ENCODE results near the gene TFRC. TPM values are rescaled to one million over a fixed set of nuclear protein-coding genes. Genes with fewer than 3 reads are reported as not detected.
"Not testable (repeated sequence)": the region's sequence is repeated elsewhere in the genome, so short reads cannot be mapped to it uniquely, and the experiment has no call there.

Gene TFRC
- total and polyA plus RNA-seq, 7 donors: 36.2 to 208 (median 64.9) TPM

DNA sequence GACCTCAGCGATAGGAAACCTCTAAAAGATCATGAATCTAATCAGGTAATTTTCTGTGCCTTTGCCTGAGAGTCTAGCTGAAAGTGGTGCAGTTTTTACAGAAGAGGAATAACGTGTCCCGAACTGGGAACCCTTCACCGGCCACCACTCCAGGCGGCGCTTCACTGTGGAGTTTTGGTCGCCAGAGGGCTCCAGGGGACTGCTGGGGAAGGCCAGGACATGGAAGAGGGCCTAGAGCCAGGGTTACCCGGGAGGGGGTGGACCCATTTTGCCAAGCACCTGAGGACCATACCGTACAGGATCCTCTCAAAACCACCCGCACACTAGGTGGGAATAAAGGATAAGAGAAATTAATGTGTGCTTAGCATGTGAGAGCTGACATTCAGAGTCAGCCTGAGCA lies 55.8 kb downstream of the TFRC start:
- ATAC-seq: peak; percentile 47 to 87 (median 80)
- DNase-seq; H3K27me3 ChIP-seq (ENCODE audit: insufficient read depth in 3 of 3, low read length in 2 of 3); H3K36me3 ChIP-seq (ENCODE audit: insufficient read depth in 1 of 2, low read depth in 1 of 2); H3K9me3 ChIP-seq; H3K4me3 ChIP-seq; H3K4me1 ChIP-seq; H3K27ac ChIP-seq: not testable (repeated sequence)
- 27 to 34% (median 34%) methylated on average over 10 of the region's 10 CpGs for WGBS, 3 donors
- TF ChIP-seq, protein P1, sequence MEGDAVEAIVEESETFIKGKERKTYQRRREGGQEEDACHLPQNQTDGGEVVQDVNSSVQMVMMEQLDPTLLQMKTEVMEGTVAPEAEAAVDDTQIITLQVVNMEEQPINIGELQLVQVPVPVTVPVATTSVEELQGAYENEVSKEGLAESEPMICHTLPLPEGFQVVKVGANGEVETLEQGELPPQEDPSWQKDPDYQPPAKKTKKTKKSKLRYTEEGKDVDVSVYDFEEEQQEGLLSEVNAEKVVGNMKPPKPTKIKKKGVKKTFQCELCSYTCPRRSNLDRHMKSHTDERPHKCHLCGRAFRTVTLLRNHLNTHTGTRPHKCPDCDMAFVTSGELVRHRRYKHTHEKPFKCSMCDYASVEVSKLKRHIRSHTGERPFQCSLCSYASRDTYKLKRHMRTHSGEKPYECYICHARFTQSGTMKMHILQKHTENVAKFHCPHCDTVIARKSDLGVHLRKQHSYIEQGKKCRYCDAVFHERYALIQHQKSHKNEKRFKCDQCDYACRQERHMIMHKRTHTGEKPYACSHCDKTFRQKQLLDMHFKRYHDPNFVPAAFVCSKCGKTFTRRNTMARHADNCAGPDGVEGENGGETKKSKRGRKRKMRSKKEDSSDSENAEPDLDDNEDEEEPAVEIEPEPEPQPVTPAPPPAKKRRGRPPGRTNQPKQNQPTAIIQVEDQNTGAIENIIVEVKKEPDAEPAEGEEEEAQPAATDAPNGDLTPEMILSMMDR (IDR thresholded peaks at IDR 0.05): peak; percentile 46
- intact Hi-C loops (cut with DNase I): loop anchor here in 1 of 2 donors (2.0 kb wide), 1 partner anchor 171 kb away; no protein-coding TSS in a partner anchor

GRCh38 chr3:196024968-196025367 lies 56.9 kb downstream of the TFRC start:
- no peak for DNase-seq
- Histone ChIP-seq H3K27ac (no peak overlapping the region), H3K27me3 (ENCODE audit: insufficient read depth in 3 of 3, low read length in 2 of 3) (no peaks in the 10 kb centered on the region), H3K4me1 (no peaks in the 10 kb centered on the region), H3K4me3 (no peak overlapping the region), H3K36me3 (ENCODE audit: insufficient read depth in 1 of 2, low read depth in 1 of 2) (no peaks in the 10 kb centered on the region), H3K9me3 (no peaks in the 10 kb centered on the region)
- 79 to 81% (median 80%) methylated on average over 12 of the region's 12 CpGs for WGBS, 3 donors
- TF ChIP-seq, protein P1 (IDR thresholded peaks at IDR 0.05): no peak
- intact Hi-C loops (cut with DNase I): no loop called here
- no peak for ATAC-seq

DNA sequence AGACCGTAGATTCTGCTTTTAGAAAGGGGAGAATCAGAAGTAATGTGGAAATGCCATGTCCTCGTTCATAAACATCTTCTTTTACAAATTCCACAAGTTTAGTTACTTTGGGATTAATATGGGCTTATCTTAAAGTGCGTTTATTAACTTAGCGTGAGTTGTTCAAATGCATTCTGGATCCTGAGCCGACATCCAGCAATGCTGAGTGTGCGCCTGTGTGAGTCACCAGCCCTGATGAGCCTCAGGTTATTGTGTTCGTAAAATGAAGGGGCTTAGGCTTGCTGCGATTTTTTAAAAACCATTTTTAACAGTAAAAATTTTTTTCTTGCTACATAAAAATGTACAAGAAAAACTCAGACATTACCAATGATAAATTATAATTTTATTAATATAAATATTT lies 57.9 kb downstream of the TFRC start:
- no peak for DNase-seq
- TF ChIP-seq, protein P1 (IDR thresholded peaks at IDR 0.05): no peak
- WGBS, 3 donors: 89 to 91% (median 90%) methylated on average over 8 of the region's 8 CpGs
- Histone ChIP-seq H3K36me3 (ENCODE audit: insufficient read depth in 1 of 2, low read depth in 1 of 2) (no peaks in the 10 kb centered on the region), H3K4me1 (no peaks in the 10 kb centered on the region), H3K27ac (no peak overlapping the region), H3K27me3 (ENCODE audit: insufficient read depth in 3 of 3, low read length in 2 of 3) (no peaks in the 10 kb centered on the region), H3K9me3 (no peaks in the 10 kb centered on the region), H3K4me3 (no peak overlapping the region)
- ATAC-seq: no peak
- intact Hi-C loops (cut with DNase I): no loop called here

DNA sequence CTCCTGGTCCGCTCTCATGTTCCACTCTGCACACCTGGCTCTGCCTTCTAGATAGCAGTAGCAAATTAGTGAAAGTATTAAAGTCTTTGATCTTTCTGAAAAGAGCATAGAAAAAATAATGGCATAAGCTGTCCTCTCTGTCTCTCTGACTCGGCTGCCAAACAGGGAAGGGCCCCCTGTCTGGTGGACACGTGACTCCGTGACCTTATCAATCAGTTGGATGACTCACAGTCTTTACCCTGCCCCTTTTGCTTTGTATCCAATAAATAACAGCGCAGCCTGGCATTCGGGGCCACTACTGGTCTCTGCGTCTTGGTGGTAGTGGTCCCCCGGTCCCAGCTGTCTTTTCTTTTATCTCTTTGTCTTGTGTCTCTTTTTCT lies 59.4 kb downstream of the TFRC start:
- H3K4me3 ChIP-seq; H3K36me3 ChIP-seq (ENCODE audit: insufficient read depth in 1 of 2, low read depth in 1 of 2); DNase-seq; intact Hi-C loops (cut with DNase I); H3K27me3 ChIP-seq (ENCODE audit: insufficient read depth in 3 of 3, low read length in 2 of 3); H3K4me1 ChIP-seq; H3K9me3 ChIP-seq; ATAC-seq; H3K27ac ChIP-seq: not testable (repeated sequence)
- WGBS, 3 donors: 81 to 84% (median 83%) methylated on average over 8 of the region's 8 CpGs

DNA sequence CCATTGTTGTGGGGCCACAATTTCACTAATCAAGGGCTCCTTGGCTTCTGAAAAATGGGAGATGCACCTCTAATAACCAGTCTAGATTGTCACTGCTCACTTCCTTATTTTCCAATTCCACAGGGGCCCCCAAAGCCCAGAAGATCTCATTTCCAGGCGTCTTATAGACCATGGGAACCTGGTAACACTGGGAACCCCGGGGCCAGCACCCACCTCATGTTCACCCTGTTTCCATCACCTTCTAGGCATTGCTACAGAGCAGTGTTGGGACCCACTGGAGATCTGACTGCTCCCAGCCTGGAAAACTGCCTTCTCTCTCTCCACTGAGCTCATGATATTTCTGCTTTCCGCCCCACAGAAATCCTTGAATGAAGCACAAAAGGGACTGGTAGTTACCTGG lies 61.5 kb downstream of the TFRC start:
- Histone ChIP-seq H3K4me1 (no peaks in the 10 kb centered on the region), H3K27ac (no peak overlapping the region), H3K27me3 (ENCODE audit: insufficient read depth in 3 of 3, low read length in 2 of 3) (no peaks in the 10 kb centered on the region), H3K36me3 (ENCODE audit: insufficient read depth in 1 of 2, low read depth in 1 of 2) (no peaks in the 10 kb centered on the region), H3K4me3 (no peak overlapping the region), H3K9me3 (no peaks in the 10 kb centered on the region)
- no peak for DNase-seq
- WGBS, 3 donors: 59 to 90% (median 82%) methylated on average over 3 of the region's 3 CpGs
- intact Hi-C loops (cut with DNase I): no loop called here
- TF ChIP-seq, protein P1 (IDR thresholded peaks at IDR 0.05): no peak
- ATAC-seq: no peak

GRCh38 chr3:196019576-196019975 lies 62.3 kb downstream of the TFRC start:
- H3K36me3 ChIP-seq (ENCODE audit: insufficient read depth in 1 of 2, low read depth in 1 of 2); H3K9me3 ChIP-seq; intact Hi-C loops (cut with DNase I); H3K27me3 ChIP-seq (ENCODE audit: insufficient read depth in 3 of 3, low read length in 2 of 3); H3K4me1 ChIP-seq; H3K4me3 ChIP-seq; DNase-seq; H3K27ac ChIP-seq: not testable (repeated sequence)
- ATAC-seq: peak; percentile 46 to 97 (median 50)
- WGBS, 3 donors: 49 to 68% (median 60%) methylated on average over 12 of the region's 12 CpGs

GRCh38 chr3:196018159-196018558 lies 63.7 kb downstream of the TFRC start:
- H3K36me3 ChIP-seq (ENCODE audit: insufficient read depth in 1 of 2, low read depth in 1 of 2); H3K27me3 ChIP-seq (ENCODE audit: insufficient read depth in 3 of 3, low read length in 2 of 3); DNase-seq; H3K9me3 ChIP-seq; H3K27ac ChIP-seq; intact Hi-C loops (cut with DNase I); H3K4me3 ChIP-seq; H3K4me1 ChIP-seq; ATAC-seq: not testable (repeated sequence)
- WGBS, 3 donors: 91 to 95% (median 93%) methylated on average over 5 of the region's 5 CpGs

Measured in psoas muscle (tissue), 8 donors.